Stimulated activated CD4-positive, alpha-beta T cell treated with anti-CD3 and anti-CD28 coated beads, Interleukin-1b, Interleukin-23, amount 100 ng/mL, for 24 hours (primary cell): ENCODE data around the gene FGF10.

Experiments
- DNase-seq, 4 experiments: peaks; one replicate each; pipeline ENCODE4 v3.0.0-alpha.2; 2020; ENCODE audit warnings: low read depth in 4 of 4, low spot score in 1 of 4

Gene FGF10

GRCh38 chr5:44389090-44389822, at the start of gene FGF10:
Gene FGF10 (minus strand): TSS chr5:44389420. CDS start chr5:44388682, 738 bp downstream.
- no peak for DNase-seq

- no peak for DNase-seq
Observed at GRCh38 chr5:44426944-44427343, 37.7 kb upstream of the FGF10 start.

GRCh38 chr5:44412286-44412685, 23.1 kb upstream of the FGF10 start:
- no peak for DNase-seq

GRCh38 chr5:44402084-44402483, 12.9 kb upstream of the FGF10 start:
- no peak for DNase-seq

GRCh38 chr5:44401611-44402010, 12.4 kb upstream of the FGF10 start:
- DNase-seq = no peak

GRCh38 chr5:44398382-44398781, 9.2 kb upstream of the FGF10 start:
- no peak for DNase-seq

- no peak for DNase-seq
Observed at GRCh38 chr5:44396312-44396711, 7.1 kb upstream of the FGF10 start.

GRCh38 chr5:44390351-44390750, 1.1 kb upstream of the FGF10 start:
- no peak for DNase-seq

GRCh38 chr5:44389823-44390143, 563 bp upstream of the FGF10 start:
- no peak for DNase-seq

- DNase-seq = no peak
Observed at GRCh38 chr5:44388321-44389089, 715 bp downstream of the FGF10 start.

- no peak for DNase-seq
Observed at GRCh38 chr5:44387921-44388320, 1.3 kb downstream of the FGF10 start.

- DNase-seq = no peak
Observed at GRCh38 chr5:44387406-44387805, 1.8 kb downstream of the FGF10 start.

- DNase-seq = no peak
Observed at GRCh38 chr5:44385291-44385900, 3.8 kb downstream of the FGF10 start.

- DNase-seq = no peak
Observed at GRCh38 chr5:44384816-44385215, 4.4 kb downstream of the FGF10 start.

GRCh38 chr5:44382894-44383293, 6.3 kb downstream of the FGF10 start:
- no peak for DNase-seq

GRCh38 chr5:44377057-44377456, 12.2 kb downstream of the FGF10 start:
- no peak for DNase-seq

- no peak for DNase-seq
Observed at GRCh38 chr5:44372028-44372427, 17.2 kb downstream of the FGF10 start.

- DNase-seq = no peak
Observed at GRCh38 chr5:44367203-44367602, 22.0 kb downstream of the FGF10 start.

- DNase-seq = no peak
Observed at GRCh38 chr5:44365345-44365744, 23.9 kb downstream of the FGF10 start.

GRCh38 chr5:44364097-44364496, 25.1 kb downstream of the FGF10 start:
- no peak for DNase-seq

GRCh38 chr5:44361342-44362001, 27.7 kb downstream of the FGF10 start:
- DNase-seq = no peak

GRCh38 chr5:44360919-44361318, 28.3 kb downstream of the FGF10 start:
- DNase-seq = no peak
